Measurements from ENCODE around the gene PPP1R13B.

Gene PPP1R13B

DNA sequence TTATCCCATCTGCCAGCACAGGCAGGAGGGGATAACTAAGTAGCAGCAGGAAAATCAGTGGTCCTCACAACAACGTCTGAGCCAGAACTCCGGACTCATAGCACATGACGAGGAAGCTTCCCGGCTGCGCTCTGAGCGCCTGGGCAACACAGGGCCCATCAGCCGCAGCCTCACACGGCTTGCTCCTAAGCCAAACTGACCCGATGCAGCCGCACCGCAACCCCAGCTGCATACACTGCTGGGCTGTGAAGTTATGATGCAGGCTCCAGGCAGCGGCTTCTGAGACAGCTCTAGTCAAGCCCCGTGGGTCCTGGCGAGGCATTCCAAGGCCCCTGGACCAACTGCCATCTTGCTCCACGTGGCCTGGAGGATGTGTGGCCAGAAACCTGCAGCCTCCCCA is 103.7 kb downstream of the PPP1R13B start:
- TF ChIP-seq, protein P1, sequence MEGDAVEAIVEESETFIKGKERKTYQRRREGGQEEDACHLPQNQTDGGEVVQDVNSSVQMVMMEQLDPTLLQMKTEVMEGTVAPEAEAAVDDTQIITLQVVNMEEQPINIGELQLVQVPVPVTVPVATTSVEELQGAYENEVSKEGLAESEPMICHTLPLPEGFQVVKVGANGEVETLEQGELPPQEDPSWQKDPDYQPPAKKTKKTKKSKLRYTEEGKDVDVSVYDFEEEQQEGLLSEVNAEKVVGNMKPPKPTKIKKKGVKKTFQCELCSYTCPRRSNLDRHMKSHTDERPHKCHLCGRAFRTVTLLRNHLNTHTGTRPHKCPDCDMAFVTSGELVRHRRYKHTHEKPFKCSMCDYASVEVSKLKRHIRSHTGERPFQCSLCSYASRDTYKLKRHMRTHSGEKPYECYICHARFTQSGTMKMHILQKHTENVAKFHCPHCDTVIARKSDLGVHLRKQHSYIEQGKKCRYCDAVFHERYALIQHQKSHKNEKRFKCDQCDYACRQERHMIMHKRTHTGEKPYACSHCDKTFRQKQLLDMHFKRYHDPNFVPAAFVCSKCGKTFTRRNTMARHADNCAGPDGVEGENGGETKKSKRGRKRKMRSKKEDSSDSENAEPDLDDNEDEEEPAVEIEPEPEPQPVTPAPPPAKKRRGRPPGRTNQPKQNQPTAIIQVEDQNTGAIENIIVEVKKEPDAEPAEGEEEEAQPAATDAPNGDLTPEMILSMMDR (IDR thresholded peaks at IDR 0.05; ENCODE audit: low read depth, low read length), result no peak
- H3K36me3 ChIP-seq, result peaks cover 93% of the 10 kb centered on the region
- DNase-seq, result no peak
- H3K4me1 ChIP-seq, result no peaks in the 10 kb centered on the region
- no peaks in the 10 kb centered on the region for H3K27me3 ChIP-seq
- H3K4me3 ChIP-seq (ENCODE audit: low read depth, low read length), result no peak overlapping the region
- H3K9me3 ChIP-seq, result no peaks in the 10 kb centered on the region

DNA sequence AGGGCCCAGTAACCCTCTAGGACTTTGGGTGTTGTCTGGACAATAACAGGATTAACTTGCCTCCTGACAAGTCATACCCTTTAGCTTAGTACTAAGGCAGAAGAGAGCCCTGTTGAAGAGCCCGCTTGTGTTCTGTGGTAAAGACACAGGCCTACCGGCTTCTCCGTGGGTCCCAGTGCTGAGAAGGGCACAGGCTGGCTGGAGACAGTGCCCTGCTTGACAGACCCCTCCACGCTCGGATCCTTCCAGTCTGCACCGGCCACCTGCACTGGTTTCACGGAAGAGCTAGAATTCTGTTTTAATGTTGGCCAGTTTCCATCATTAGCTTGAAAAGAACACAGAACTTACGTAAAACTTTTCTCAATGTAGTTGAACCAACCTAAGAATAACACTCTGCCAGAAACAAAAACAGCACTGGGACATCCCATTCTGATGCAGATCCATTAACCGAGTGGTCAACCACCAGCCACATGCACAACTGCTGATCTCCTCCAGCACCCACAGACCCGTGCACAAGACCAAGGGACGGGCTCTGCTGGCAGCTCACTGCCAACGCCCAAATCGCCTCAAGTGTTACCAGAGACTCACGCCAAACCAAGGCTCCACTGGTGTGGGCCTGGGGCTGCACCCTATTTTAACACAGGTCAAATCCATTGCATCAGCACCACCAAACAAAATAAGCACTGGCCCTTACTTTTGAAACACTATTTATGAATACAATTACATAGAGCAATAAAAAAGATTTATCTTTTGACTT is 104.7 kb downstream of the PPP1R13B start:
- Histone ChIP-seq H3K9me3 (no peaks in the 10 kb centered on the region), H3K36me3 (peaks cover 93% of the 10 kb centered on the region), H3K4me1 (no peaks in the 10 kb centered on the region), H3K27me3 (no peaks in the 10 kb centered on the region), H3K4me3 (ENCODE audit: low read depth, low read length) (no peak overlapping the region)
- TF ChIP-seq, protein P1 (IDR thresholded peaks at IDR 0.05; ENCODE audit: low read depth, low read length), result no peak
- DNase-seq, result no peak

DNA sequence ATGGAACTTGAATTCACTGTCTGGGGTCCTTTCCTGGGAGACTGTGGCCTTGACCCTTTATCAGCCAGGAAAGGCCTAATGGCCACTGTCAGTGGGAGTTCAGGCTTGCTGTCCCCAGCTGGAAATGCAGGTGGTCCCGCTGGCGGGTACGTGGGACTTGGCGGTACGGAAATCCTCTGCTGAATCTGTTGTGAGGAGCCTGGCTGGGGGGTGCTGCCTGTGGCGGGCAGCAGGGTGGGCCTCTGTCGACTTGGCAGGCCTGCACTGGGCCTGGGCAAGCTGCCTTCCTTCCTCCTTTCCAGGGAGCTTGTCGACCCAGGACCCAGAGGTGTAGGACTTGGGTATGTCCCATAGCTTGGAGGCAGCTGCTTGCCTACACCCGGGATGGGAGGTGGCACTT is 105.5 kb downstream of the PPP1R13B start:
- no peaks in the 10 kb centered on the region for H3K4me1 ChIP-seq

DNA sequence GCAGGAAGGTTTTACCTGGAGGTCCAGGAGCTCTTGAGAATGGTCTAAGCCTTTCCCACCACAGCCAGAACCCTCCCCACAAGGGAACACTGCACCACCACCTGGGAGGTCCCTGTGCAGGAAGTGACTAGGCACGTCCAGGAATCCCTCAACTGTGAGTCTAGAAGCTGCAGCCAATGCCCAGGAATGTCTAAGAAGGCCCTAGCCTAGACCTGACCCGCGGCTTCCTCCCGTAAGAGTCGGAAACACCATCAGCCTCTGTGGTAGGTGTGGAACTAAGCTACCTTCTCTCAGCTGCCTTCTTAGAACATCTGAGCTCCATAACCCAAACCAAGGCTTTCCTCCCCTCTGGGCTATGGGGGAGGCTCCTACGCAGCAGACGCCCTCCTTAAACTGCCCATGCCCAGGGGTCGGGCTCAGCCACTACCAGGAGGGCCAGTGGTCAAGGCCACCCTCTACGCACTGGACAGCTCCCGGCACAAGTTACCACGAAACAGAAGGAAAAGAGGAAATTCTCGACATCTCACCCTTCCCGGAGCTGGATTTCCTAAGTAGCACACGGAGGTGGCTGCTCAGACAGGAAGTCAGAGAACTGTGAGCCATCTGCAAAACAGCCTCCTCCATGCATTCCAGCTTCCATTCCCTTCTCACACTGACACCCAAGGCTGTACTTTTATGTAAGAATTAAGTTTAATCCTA is 106.2 kb downstream of the PPP1R13B start:
- no peaks in the 10 kb centered on the region for H3K9me3 ChIP-seq
- no peak overlapping the region for H3K4me3 ChIP-seq (ENCODE audit: low read depth, low read length)
- H3K4me1 ChIP-seq, result no peaks in the 10 kb centered on the region
- no peak for DNase-seq
- H3K27me3 ChIP-seq, result no peaks in the 10 kb centered on the region
- peaks cover 94% of the 10 kb centered on the region for H3K36me3 ChIP-seq
- TF ChIP-seq, protein P1 (IDR thresholded peaks at IDR 0.05; ENCODE audit: low read depth, low read length), result no peak

More for the DNA sequence above, 105.5 kb downstream of the PPP1R13B start:
- no peaks in the 10 kb centered on the region for H3K9me3 ChIP-seq
- H3K36me3 ChIP-seq, result peaks cover 93% of the 10 kb centered on the region
- DNase-seq, result no peak
- no peak overlapping the region for H3K4me3 ChIP-seq (ENCODE audit: low read depth, low read length)
- H3K27me3 ChIP-seq, result no peaks in the 10 kb centered on the region
- TF ChIP-seq, protein P1 (IDR thresholded peaks at IDR 0.05; ENCODE audit: low read depth, low read length), result no peak

DNA sequence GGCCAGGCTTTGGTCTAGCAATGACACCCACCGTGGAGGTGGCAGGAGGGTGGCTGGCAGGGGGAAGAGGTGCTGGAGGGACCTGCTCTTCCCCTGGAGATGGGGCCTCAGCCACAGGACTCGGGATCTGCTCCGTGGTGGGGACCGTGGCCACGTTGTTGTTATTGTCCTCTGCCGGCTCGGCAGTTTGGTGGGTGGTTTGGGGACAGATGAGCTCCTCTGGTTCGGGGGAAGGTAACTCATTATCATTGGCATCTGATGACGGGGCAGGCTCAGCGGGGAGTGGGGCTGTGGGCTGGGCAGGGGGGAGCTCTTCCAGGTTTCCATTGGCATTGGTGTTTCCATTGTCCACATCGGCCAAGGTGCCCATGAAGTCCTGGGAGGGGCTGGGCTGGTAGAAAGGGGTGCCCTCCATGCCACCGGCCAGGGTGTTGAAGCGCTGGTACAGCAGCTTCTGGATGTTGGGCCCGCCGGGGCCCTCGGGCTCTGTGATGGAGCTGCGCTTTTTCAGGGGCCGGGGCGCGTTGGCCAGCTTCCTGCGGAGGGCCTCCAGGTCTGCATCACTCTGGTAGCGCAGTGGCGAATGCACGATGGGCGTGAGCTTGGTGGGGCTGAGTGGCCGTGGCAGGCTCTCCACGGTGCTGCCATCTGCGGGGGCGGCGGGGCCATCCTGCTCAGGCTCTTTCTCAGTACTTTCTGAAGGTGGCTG is 107.4 kb downstream of the PPP1R13B start:
- TF ChIP-seq, protein P1 (IDR thresholded peaks at IDR 0.05; ENCODE audit: low read depth, low read length), result no peak
- Histone ChIP-seq H3K36me3 (peaks cover 96% of the 10 kb centered on the region), H3K4me1 (no peaks in the 10 kb centered on the region), H3K4me3 (ENCODE audit: low read depth, low read length) (no peak overlapping the region), H3K27me3 (no peaks in the 10 kb centered on the region), H3K9me3 (no peaks in the 10 kb centered on the region)
- DNase-seq, result no peak

Data from BE2C (cell line).